NCI-H1436 treated with DMSO at 0.1 percent for 48 hours (cell line): ENCODE measurements around the gene PGAM2.

Experiments used
- DNase-seq: peaks from one replicate; lab custom pipeline; 2025; lab: John Stamatoyannopoulos, UW

The PGAM2 gene

DNA sequence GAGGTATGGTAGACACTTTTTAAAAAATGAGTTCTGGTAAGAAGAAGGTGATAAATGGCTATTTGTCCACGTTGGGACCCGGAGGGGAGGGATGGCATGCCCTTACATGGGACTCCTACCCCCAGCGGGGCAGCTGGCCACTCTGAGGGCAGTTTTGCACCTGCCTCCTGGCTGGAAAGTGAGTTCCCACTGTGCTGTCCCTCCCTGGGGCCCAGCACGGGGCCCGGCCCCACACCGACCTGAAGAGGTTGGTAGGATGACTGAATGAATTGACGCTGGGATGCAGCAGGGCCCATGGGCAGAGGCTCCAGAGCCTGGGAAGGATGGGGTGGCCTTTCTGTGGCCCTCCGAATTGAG lies 38.2 kb upstream of the PGAM2 start:
- DNase-seq = no peak

- DNase-seq = no peak
These were observed 37.6 kb upstream of the PGAM2 start for GRCh38 chr7:44102846-44103565.

DNA sequence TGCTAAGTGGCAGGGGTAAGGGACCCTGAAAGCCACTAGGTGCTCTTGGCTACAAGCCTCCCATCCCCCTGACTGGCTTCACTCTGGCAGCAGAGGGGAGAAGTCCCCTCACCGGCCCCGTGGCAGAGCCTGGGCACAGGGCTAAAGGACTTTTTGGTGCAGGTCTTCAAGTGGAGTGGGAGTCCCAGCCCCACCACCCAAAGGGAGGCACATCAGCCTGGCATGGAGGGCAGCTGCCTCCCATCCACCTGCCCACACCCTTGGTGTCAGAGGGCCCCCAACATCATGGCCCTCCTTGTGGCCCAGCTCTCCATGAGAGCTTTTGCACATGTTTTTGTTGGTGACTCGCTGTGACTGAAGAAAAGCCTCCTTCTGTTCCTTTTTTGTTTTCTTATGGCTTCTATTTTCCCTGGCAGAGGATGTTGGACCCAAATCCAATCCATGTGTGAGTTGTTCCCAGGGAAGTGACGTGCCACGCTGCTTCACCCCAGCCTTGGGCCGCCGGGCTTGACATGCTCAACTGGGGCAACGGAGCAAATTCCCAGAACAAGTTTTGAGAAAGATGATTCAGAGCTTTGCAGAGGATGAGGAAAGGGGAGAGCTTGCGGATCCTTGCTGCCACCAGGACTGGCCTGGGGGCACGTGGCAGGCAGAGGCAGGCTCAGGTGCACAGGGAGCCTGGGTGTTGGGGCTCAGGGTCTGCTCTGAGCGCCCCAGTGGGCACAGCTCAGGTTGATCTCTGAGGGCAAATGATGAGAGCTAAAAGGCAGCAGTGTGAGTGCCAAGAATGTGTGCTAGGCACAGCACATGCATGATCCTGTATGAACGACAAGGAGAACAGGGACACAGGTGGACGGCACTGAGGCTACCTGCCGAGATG lies 36.8 kb upstream of the PGAM2 start:
- no peak for DNase-seq

DNA sequence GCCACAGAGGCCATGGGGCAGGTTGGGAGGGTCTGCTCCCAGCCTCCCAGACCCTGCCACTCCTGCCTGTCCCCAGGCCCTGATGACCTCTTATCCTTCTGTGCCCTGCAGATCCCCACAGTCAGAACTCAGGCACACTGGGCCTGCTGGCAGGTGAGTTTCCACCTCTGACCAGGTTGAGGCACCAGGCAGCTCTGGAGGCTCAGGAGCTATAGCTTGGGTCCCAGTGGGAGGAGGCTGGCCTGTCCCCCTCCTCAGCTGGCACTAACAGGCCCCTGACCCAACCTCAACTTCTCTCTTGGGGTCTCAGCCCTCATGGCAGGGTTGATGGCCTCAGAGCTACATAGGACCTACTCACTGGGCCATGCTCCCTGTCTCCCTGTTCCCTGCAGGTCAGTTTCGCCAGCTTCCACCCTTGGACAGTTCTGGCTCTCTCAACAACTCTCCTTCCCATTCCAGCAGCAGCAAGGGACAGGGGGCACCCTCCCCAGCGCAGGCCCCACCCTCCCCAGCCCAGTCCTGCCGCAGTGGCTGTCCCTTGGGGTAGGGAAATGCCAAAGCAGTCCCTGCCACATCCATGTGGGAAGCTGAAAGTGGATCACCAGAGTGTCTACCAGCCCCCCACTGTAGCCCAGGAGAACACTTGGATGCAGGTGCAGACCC lies 36.1 kb upstream of the PGAM2 start:
- DNase-seq = no peak

DNA sequence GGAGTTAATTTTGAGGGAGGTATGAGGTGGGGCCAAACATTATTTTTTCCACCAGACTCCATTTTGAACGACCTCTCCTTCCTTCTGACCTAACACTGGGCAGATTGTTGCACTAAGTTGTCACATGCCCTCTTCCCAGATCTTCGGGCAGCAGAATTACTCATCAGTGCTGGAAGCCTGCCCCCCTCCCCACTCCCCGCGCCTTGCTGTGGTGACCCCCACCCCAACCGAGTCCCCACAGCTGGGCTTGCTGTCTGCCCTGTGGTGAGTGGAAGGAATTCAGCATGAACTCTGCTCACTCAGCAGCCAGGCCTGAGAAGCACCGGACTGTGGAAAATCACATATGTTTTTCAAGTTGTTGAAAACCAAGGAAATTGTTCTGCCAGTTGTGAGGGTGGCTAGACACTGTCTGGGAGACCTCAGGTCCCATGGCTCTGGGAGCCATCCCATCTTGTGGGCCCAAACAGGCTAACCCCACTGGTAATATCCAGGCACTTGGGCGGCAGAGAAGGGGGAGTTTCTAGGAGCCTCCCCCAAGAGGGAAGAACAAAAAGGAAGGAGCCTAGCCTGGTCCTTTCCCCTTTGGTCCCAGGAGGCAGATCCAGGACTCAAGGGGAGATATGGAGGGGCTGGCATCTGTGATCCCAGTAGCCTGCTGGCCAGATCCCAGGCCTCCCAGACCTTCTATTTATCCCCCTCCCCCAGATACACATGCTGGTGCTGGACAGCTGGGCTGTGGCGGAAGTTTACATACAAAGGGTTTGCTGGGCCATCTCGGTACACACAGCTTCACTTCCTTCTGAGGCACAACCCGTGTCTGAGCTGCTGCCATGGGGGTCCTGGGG lies 35.3 kb upstream of the PGAM2 start:
- no peak for DNase-seq

DNA sequence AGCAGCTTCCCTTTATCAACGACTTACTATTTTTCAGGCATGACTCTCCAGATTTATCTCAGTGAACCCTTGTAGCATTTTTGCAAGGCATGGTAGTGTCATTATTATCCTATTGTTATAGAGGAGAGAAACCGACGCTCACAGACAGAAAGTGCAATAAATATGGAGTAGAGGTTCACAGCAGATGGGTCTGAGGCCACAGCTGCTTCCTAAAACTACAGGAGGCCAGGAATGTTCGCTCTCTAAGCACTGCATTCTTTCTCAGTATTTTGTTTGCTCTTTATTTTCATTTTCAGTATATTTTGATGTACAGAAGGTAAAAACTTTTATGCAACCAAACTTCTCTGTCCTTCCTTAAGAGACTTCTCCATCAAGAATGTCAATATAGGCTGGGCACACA lies 34.3 kb upstream of the PGAM2 start:
- DNase-seq = no peak

GRCh38 chr7:44098092-44099068 lies 33.0 kb upstream of the PGAM2 start:
- DNase-seq = no peak

DNA sequence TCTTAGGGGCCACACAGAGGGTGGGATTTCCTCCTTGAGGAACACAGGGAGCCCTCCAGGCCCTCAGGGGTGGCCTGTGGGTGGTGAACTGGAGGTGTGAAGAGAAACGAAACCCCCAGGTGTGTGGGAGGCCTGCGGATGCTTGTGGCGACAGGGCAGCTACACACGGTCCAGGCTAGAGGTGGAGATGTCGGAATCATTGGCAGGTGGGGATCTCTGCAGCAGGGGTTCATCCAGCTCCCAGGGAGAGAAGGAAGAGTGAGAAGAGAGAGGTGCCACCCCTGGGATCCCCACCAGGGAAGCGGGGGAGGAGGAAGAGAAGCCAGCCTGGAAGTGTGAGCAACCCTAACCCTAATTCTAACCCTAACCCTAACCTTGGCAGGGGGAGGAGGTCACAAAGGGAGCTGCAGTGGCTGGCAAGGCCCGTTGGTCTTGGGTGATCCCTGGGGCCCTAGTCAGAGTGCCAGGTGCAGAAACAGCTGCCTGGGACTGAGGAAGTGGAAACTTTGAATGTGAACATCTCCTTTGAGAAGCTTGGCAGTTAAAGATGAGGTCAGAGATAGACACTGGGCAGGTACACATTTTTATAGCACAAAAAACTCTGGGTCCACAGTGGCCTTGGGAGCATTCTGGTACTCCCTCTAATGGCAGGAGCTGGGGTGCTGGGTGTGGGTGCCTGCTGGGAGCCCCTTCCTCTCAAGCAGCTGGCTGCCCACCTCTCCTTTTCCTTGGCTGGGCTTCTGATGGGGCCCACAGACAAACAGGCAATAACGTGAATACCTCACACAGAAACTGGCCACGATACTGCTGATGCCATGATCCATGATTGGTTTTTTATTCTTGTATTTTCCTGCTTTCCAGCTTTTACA lies 31.9 kb upstream of the PGAM2 start:
- DNase-seq = no peak

DNA sequence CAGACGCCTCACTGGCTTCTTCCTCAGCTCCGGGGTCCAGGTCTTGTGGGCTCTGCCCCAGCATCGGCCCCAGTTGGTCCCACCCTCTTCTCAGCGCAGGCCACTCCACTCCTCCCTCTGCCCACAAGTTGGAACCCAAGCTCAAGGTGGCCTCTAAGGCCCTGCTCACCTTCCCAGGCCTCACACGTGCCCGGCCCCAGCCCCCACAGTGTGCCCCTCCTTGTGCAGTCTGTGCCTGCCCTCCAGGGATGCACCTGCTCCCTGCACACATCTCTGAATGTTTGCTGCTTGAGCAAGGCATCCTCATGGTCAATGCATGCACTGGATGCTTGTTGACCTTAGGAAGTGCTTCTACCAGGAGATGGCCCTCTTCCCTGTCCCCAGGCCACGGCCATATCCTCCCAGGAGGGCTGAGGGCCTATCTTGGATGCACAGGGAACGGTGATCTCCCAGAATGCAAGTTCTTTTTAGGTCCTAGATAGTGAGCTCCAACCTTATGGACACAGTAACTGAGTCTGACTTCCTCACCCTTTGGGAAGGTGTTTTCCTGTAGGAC lies 31.0 kb upstream of the PGAM2 start:
- no peak for DNase-seq

- no peak for DNase-seq
These were observed 30.4 kb upstream of the PGAM2 start for GRCh38 chr7:44095781-44096180.

GRCh38 chr7:44094883-44095592 lies 29.7 kb upstream of the PGAM2 start:
- no peak for DNase-seq

DNA sequence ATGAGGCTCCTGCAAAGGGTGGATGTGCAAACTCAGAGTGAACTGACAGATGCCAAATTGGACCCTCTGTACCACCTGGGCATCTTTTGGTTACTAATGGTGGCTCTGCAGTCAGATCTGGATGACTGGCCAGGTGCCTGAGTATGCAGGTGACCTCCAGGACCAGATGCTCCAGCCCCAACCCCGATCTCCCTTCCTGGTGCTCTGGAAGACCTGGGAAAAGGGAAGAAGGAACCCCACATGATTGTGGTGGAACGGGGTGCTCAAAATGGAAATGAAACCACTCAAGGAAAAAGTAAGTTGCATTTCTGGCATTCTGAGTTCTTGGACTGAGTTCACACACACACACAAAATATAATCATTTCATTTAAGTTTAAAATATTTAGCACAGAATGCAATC lies 29.0 kb upstream of the PGAM2 start:
- DNase-seq = no peak

DNA sequence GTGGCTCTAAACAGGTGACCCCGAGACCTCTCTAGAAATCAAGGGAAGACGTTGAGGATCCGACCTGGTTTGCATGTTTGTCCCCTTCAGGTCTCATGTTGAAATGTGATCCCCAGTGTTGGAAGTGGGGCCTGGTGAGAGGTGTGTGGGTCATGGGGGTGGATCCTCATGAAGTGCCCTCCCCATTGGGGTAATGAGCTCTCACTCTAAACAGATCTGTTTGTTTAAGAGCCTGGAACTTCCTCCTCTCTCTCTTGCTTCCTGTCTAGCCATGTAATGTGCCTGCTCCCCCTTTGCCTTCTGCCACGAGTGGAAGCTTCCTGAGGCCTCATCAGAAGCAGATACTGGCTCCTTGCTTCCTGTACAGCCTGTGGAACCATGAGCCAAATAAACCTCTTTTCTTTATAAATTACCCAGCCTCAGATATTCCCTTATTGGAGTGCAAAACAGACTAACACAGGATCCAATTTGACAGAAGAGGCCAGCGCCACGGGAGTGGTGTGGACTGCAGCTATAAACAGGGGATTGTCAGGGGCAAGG lies 27.8 kb upstream of the PGAM2 start:
- DNase-seq = no peak

- DNase-seq = no peak
These were observed 22.8 kb upstream of the PGAM2 start for GRCh38 chr7:44087911-44088838.

DNA sequence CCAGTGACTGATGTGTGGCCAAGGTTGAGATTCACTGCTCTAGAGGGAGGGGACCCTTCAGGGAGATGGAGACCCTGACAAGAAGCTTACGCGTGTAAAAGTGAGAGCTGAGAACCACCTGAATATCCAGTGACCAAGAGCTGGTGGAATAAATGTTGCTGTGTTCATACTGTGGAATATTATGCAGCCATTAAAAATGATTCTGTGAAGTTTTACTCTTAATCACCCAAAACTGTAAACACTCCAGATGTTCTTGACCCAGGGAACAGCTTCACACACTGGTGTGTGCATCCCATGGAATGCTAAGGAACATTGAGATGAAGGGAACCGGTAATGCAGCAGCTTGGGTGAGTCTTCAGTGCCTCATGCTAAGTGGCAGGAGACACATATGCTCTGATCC lies 21.3 kb upstream of the PGAM2 start:
- DNase-seq = no peak

DNA sequence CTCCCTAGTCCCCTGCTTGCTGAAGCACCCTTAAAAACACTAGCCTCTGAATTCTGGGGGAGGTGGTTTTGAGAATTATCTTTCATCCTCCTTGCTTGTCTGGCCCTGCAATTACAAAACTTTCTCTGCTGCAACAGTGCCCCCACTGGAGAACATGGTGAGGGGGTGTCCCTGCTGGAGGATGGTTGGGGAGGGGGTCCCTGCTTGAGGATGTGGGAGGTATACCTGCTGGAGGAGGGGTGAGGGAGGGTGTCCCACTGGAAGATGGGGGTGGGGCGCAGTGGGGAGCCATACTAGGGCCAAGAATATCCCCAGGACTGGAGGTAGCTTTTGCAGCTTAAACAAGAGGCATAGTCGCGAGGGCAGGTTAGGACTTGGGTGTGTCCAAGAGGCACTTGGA lies 20.2 kb upstream of the PGAM2 start:
- no peak for DNase-seq

- no peak for DNase-seq
These were observed 19.3 kb upstream of the PGAM2 start for GRCh38 chr7:44084701-44085100.

- no peak for DNase-seq
These were observed 18.4 kb upstream of the PGAM2 start for GRCh38 chr7:44083796-44084195.
